Liver (tissue), 9 donors: ENCODE results near the gene NOS1AP. TPM values are rescaled to one million over a fixed set of nuclear protein-coding genes. Genes with fewer than 3 reads are reported as not detected.

ENCODE experiments used
- DNase-seq: peaks from one replicate; pipeline ENCODE4 v3.0.0-alpha.2; 2017; ENCODE audit warnings: low spot score
- H3K27ac ChIP-seq, 2 donors: one replicate each; pipeline ENCODE4 v1.7.0; 2013; ENCODE audit warnings: inconsistent platforms in 2 of 2, low read length in 2 of 2, control low read depth in 1 of 2, low read depth in 1 of 2, mild to moderate bottlenecking in 1 of 2
- H3K27me3 ChIP-seq, 4 donors: one replicate each; pipeline versions ENCODE4 v1.6.1 to v1.7.0; 2013; ENCODE audit warnings: low read length in 3 of 4, inconsistent platforms in 1 of 4, mild to moderate bottlenecking in 1 of 4, moderate library complexity in 1 of 4; ENCODE audit not compliant: control insufficient read depth in 4 of 4, insufficient read depth in 4 of 4
- H3K36me3 ChIP-seq, 4 donors: one replicate each; pipeline versions ENCODE4 v1.6.1 to v1.7.0; 2013; ENCODE audit warnings: low read length in 3 of 4, mild to moderate bottlenecking in 3 of 4, low read depth in 1 of 4, moderate library complexity in 1 of 4; ENCODE audit not compliant: control insufficient read depth in 4 of 4, insufficient read depth in 3 of 4
- H3K4me1 ChIP-seq, 4 donors: one replicate each; pipeline versions ENCODE4 v1.6.1 to v1.7.0; 2013; ENCODE audit warnings: low read length in 3 of 4, mild to moderate bottlenecking in 3 of 4, moderate library complexity in 1 of 4; ENCODE audit not compliant: control insufficient read depth in 4 of 4, insufficient read depth in 4 of 4
- H3K4me3 ChIP-seq, 3 donors: one replicate each; pipeline versions ENCODE4 v1.6.1 to v1.7.0; 2013; ENCODE audit warnings: low read length in 3 of 3, control low read depth in 1 of 3, low read depth in 1 of 3, mild to moderate bottlenecking in 1 of 3
- H3K9ac ChIP-seq, 2 donors: one replicate each; pipeline ENCODE4 v1.7.0; 2013; ENCODE audit warnings: low read length in 2 of 2, mild to moderate bottlenecking in 2 of 2, moderate library complexity in 2 of 2, control low read depth in 1 of 2, low read depth in 1 of 2
- H3K9me3 ChIP-seq, 4 donors: one replicate each; pipeline versions ENCODE4 v1.6.1 to v1.7.0; 2013; ENCODE audit warnings: low read length in 3 of 4; ENCODE audit not compliant: control insufficient read depth in 4 of 4
- ATF3 ChIP-seq: IDR thresholded peaks from 2 replicates; pipeline ENCODE4 v1.6.1; 2016; ENCODE audit warnings: antibody characterized with exemption
- EGR1 ChIP-seq, 2 donors: IDR thresholded peaks; 2 replicates each; pipeline ENCODE4 v1.6.1; 2016 to 2018; ENCODE audit warnings: antibody characterized with exemption in 2 of 2, low read depth in 2 of 2
- FOXA1 ChIP-seq: IDR thresholded peaks from 2 replicates; pipeline ENCODE4 v1.6.1; 2016; ENCODE audit warnings: antibody characterized with exemption
- GABPA ChIP-seq, 2 donors: IDR thresholded peaks in 1 of 2; conservative IDR thresholded peaks in 1 of 2; 2 replicates each; pipeline ENCODE4 v1.6.1; 2016; ENCODE audit warnings: antibody characterized with exemption in 2 of 2, mild to moderate bottlenecking in 1 of 2, moderate library complexity in 1 of 2
- HNF4G ChIP-seq: IDR thresholded peaks from 2 replicates; pipeline ENCODE4 v1.6.1; 2016; ENCODE audit warnings: antibody characterized with exemption
- MAX ChIP-seq: IDR thresholded peaks from 2 replicates; pipeline ENCODE4 v1.6.1; 2016; ENCODE audit warnings: antibody characterized with exemption
- NR2F2 ChIP-seq: IDR thresholded peaks from 2 replicates; pipeline ENCODE4 v1.6.1; 2016; ENCODE audit warnings: antibody characterized with exemption
- SP1 ChIP-seq: IDR thresholded peaks from 2 replicates; pipeline ENCODE4 v1.6.1; 2018; ENCODE audit warnings: antibody characterized with exemption, mild to moderate bottlenecking
- TAF1 ChIP-seq: conservative IDR thresholded peaks from 2 replicates; pipeline ENCODE4 v1.6.1; 2016; ENCODE audit warnings: antibody characterized with exemption, mild to moderate bottlenecking
- ZBTB33 ChIP-seq: IDR thresholded peaks from 2 replicates; pipeline ENCODE4 v1.6.1; 2016; ENCODE audit warnings: antibody characterized with exemption
- WGBS: extraction: QIAGEN DNeasy Blood & Tissue Kit; methylation state at CpG from one replicate; pipeline ENCODE4 v1.1.7; 2013; 5-methylcytosine and 5-hydroxymethylcytosine counted together
- polyA plus RNA-seq, 2 donors: library from polyadenylated mRNA; stranded (reverse) in 1 of 2; unstranded in 1 of 2; fragments of 200-250 nt in 1 of 2; fragments of >200 nt in 1 of 2; fragmentation: Nextera tagmentation in 1 of 2; extraction: Ambion mirVana in 1 of 2; gene quantifications; one replicate each; pipeline versions ENCODE4 v1.2.1 to v1.2.3, GENCODE V29; 2013 to 2015
- total RNA-seq, 2 donors: library from RNA; depleted of rRNA; stranded (reverse); fragments of >200 nt; gene quantifications; one replicate each; pipeline ENCODE4 v1.2.3, GENCODE V29; 2014
- donor health status: healthy.
- donor health status: healthy.
- donor health status: healthy.
- donor health status: healthy.
- donor health status: healthy.

Gene NOS1AP
- total and polyA plus RNA-seq, 4 donors = 1.4 to 13.0 (median 4.5) TPM

GRCh38 chr1:162030759-162031280, 38.7 kb upstream of the NOS1AP start (continued):
- TF ChIP-seq ATF3 (no peak), GABPA (IDR thresholded peaks at IDR 0.05 in 1 of 2, conservative IDR thresholded peaks at IDR 0.05 in 1 of 2) (no peak)

GRCh38 chr1:162033428-162033827, 36.1 kb upstream of the NOS1AP start:
- 74% methylated on average over 6 of the region's 6 CpGs for WGBS
- H3K27me3 ChIP-seq = peaks cover 0 to 3% (median 0%) of the 10 kb centered on the region in 4 donors
- no peak overlapping the region for H3K4me3 ChIP-seq
- H3K27ac ChIP-seq = no peak overlapping the region
- TF ChIP-seq MAX (no peak), NR2F2 (no peak), TAF1 (no peak)
- no peaks in the 10 kb centered on the region for H3K4me1 ChIP-seq
- H3K36me3 ChIP-seq = no peaks in the 10 kb centered on the region
- no peaks in the 10 kb centered on the region for H3K9me3 ChIP-seq
- peak; percentile 20 for DNase-seq
- H3K9ac ChIP-seq = no peak overlapping the region

- Histone ChIP-seq H3K9me3 (no peaks in the 10 kb centered on the region), H3K27ac (no peak overlapping the region), H3K4me3 (no peak overlapping the region), H3K36me3 (no peaks in the 10 kb centered on the region), H3K4me1 (no peaks in the 10 kb centered on the region), H3K9ac (no peak overlapping the region), H3K27me3 (peaks cover 0 to 3% (median 0%) of the 10 kb centered on the region in 4 donors)
- TF ChIP-seq NR2F2 (no peak), FOXA1 (no peak), SP1 (no peak), HNF4G (no peak), ZBTB33 (no peak), GABPA (IDR thresholded peaks at IDR 0.05 in 1 of 2, conservative IDR thresholded peaks at IDR 0.05 in 1 of 2) (no peak), TAF1 (no peak)
- 55% methylated on average over 2 of the region's 2 CpGs for WGBS
- no peak for DNase-seq
Observed at GRCh38 chr1:162035241-162035640, 34.2 kb upstream of the NOS1AP start.

- H3K9me3 ChIP-seq = no peaks in the 10 kb centered on the region
- no peak for DNase-seq
- no peak overlapping the region for H3K9ac ChIP-seq
- no peaks in the 10 kb centered on the region for H3K36me3 ChIP-seq
- 95% methylated on average over 1 of the region's 1 CpG for WGBS
- TF ChIP-seq MAX (no peak), EGR1 (IDR thresholded peaks at IDR 0.05; ENCODE audit: low read depth in 2 of 2) (no peak), ZBTB33 (no peak), TAF1 (no peak), GABPA (IDR thresholded peaks at IDR 0.05 in 1 of 2, conservative IDR thresholded peaks at IDR 0.05 in 1 of 2) (no peak)
- no peaks in the 10 kb centered on the region for H3K4me1 ChIP-seq
- no peak overlapping the region for H3K4me3 ChIP-seq
- H3K27me3 ChIP-seq = peaks cover 0 to 3% (median 0%) of the 10 kb centered on the region in 4 donors
- H3K27ac ChIP-seq = no peak overlapping the region
Observed at GRCh38 chr1:162036163-162036562, 33.3 kb upstream of the NOS1AP start.
